Nephron progenitor cell (in vitro differentiated cells): Measurements from ENCODE around the gene PITPNC1.
"Not testable (repeated sequence)": the region's sequence is repeated elsewhere in the genome, so short reads cannot be mapped to it uniquely, and the experiment has no call there.

Source experiments
- DNase-seq: peaks from one replicate; pipeline ENCODE4 v3.0.0; 2021
- H3K27ac Mint-ChIP-seq: 2 replicates; pipeline ENCODE4 v1.8.0; 2021; ENCODE audit warnings: mild to moderate bottlenecking, moderate library complexity, mixed read lengths
- H3K27me3 Mint-ChIP-seq: 2 replicates; pipeline ENCODE4 v1.8.0; 2021; ENCODE audit warnings: mild to moderate bottlenecking, low read depth, mixed read lengths; ENCODE audit not compliant: poor library complexity
- H3K36me3 Mint-ChIP-seq: 2 replicates; pipeline ENCODE4 v1.8.0; 2021; ENCODE audit warnings: low read depth, mixed read lengths
- H3K4me1 Mint-ChIP-seq: 2 replicates; pipeline ENCODE4 v1.8.0; 2021; ENCODE audit warnings: mixed read lengths
- H3K4me3 Mint-ChIP-seq: 2 replicates; pipeline ENCODE4 v1.8.0; 2021; ENCODE audit warnings: mild to moderate bottlenecking, moderate library complexity, mixed read lengths
- H3K9me3 Mint-ChIP-seq: 2 replicates; pipeline ENCODE4 v1.8.0; 2021; ENCODE audit warnings: mild to moderate bottlenecking, moderate library complexity, mixed read lengths
- TF ChIP-seq, protein P1 (sequence below): fragments of 200-600 bp; sonication (generic); IDR thresholded peaks from 2 replicates; pipeline ENCODE4 v1.5.0; 2021; ENCODE audit warnings: antibody characterized with exemption

PITPNC1 gene

DNA sequence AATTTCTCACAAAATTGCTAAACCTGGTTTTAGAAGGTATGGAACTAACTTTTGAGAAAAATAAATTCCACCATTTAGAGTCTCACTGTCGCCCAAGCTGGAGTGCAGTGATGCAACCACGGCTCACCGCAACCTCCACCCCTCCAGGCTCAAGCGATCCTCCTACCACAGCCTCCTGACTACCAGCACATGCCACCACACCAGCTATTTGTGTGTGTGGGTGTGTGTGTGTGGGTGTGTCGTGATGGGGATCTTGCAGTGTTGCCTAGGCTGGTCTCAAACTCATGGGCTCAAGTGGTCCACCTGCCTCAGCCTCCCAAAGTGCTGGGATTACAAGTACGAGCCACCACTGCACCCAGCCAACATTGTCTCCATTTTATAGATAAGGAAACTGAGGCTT is 269.4 kb downstream of the PITPNC1 start:
- Mint-ChIP-seq H3K4me3 (no peak overlapping the region), H3K36me3 (no peaks in the 10 kb centered on the region), H3K4me1 (peaks cover 10% of the 10 kb centered on the region), H3K27ac (no peak overlapping the region), H3K27me3 (peaks cover 19% of the 10 kb centered on the region), H3K9me3 (no peaks in the 10 kb centered on the region)
- TF ChIP-seq, protein P1, sequence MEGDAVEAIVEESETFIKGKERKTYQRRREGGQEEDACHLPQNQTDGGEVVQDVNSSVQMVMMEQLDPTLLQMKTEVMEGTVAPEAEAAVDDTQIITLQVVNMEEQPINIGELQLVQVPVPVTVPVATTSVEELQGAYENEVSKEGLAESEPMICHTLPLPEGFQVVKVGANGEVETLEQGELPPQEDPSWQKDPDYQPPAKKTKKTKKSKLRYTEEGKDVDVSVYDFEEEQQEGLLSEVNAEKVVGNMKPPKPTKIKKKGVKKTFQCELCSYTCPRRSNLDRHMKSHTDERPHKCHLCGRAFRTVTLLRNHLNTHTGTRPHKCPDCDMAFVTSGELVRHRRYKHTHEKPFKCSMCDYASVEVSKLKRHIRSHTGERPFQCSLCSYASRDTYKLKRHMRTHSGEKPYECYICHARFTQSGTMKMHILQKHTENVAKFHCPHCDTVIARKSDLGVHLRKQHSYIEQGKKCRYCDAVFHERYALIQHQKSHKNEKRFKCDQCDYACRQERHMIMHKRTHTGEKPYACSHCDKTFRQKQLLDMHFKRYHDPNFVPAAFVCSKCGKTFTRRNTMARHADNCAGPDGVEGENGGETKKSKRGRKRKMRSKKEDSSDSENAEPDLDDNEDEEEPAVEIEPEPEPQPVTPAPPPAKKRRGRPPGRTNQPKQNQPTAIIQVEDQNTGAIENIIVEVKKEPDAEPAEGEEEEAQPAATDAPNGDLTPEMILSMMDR = no peak
- DNase-seq = no peak

DNA sequence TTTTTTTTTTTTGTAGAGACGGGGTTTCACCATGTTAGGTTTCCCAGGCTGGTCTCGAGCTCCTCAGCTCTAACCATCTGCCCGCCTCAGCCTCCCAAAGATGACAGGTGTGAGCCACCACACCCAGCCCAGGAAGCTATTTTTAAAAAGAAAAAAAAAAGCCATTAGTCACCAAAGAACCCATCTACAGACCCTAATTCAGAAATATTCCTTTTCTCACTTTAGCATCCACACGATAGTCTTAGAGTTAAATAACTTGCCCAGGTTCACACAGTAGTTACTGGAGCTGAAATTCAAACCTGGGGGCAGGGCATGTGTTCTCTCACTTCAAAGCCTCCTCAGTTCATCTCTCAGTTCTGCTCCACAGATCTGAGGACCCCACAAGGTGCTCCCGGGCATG is 270.4 kb downstream of the PITPNC1 start:
- Mint-ChIP-seq H3K27ac (no peak overlapping the region), H3K36me3 (no peaks in the 10 kb centered on the region), H3K9me3 (no peaks in the 10 kb centered on the region), H3K4me1 (peaks cover 10% of the 10 kb centered on the region), H3K27me3 (peaks cover 22% of the 10 kb centered on the region), H3K4me3 (no peak overlapping the region)
- TF ChIP-seq, protein P1 = no peak
- peak; percentile 16 for DNase-seq

- Mint-ChIP-seq H3K27me3 (peaks cover 21% of the 10 kb centered on the region), H3K27ac (no peak overlapping the region), H3K4me3 (no peak overlapping the region), H3K36me3 (no peaks in the 10 kb centered on the region), H3K4me1 (peaks cover 10% of the 10 kb centered on the region), H3K9me3 (no peaks in the 10 kb centered on the region)
- TF ChIP-seq, protein P1 = no peak
- no peak for DNase-seq
These were observed 271.2 kb downstream of the PITPNC1 start for GRCh38 chr17:67648032-67648905.

GRCh38 chr17:67648906-67649295 is 271.8 kb downstream of the PITPNC1 start:
- not testable (repeated sequence) for H3K27ac Mint-ChIP-seq, H3K36me3 Mint-ChIP-seq, H3K4me3 Mint-ChIP-seq, H3K9me3 Mint-ChIP-seq, DNase-seq
- Mint-ChIP-seq H3K27me3 (peaks cover 21% of the 10 kb centered on the region), H3K4me1 (peaks cover 10% of the 10 kb centered on the region)

- Mint-ChIP-seq H3K9me3 (no peaks in the 10 kb centered on the region), H3K4me1 (peaks cover 10% of the 10 kb centered on the region), H3K36me3 (no peaks in the 10 kb centered on the region), H3K27ac (no peak overlapping the region), H3K27me3 (peaks cover 21% of the 10 kb centered on the region), H3K4me3 (no peak overlapping the region)
- TF ChIP-seq, protein P1 = no peak
- no peak for DNase-seq
These were observed 272.8 kb downstream of the PITPNC1 start for GRCh38 chr17:67649891-67650290.

DNA sequence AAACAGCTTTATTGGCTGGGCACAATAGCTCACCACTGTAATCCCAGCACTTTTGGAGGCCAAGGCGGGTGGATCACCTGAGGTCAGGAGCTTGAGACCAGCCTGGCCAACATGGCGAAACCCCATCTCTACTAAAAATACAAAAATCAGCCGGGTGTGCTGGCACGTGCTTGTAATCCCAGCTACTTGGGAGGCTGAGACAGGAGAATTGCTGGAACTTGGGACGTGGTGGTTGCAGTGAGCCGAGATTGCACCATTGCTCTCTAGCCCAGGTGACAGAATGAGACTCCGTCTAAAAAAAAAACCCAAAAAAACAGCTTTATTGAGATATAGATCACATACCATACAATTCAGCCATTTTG is 274.1 kb downstream of the PITPNC1 start:
- peaks cover 15% of the 10 kb centered on the region for H3K27me3 Mint-ChIP-seq
- not testable (repeated sequence) for H3K4me3 Mint-ChIP-seq, H3K27ac Mint-ChIP-seq, DNase-seq, H3K9me3 Mint-ChIP-seq, H3K36me3 Mint-ChIP-seq
- peaks cover 10% of the 10 kb centered on the region for H3K4me1 Mint-ChIP-seq

DNA sequence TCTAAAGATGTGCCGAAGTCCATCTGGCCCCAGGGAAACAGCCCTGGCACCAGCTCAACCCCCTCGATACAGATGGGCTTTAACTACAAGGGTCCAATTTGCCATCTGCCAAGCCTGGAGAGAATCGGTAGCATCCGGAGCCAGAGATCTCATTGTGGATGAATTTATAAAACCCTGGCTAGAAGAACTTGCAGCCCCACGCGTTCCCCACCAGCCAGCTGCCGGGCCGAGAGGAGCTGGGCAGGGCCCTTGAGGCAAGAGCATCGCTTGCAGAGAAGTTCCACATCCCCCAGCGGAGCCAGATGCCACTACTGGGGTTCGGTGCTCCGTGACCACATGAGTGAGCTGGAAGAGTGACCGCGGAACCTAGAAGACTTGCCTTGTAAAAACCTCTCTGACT is 275.4 kb downstream of the PITPNC1 start:
- H3K27ac Mint-ChIP-seq = no peak overlapping the region
- H3K9me3 Mint-ChIP-seq = no peaks in the 10 kb centered on the region
- H3K36me3 Mint-ChIP-seq = peaks cover 5% of the 10 kb centered on the region
- H3K4me3 Mint-ChIP-seq = no peak overlapping the region
- H3K27me3 Mint-ChIP-seq = peaks cover 14% of the 10 kb centered on the region
- TF ChIP-seq, protein P1 = no peak
- peaks cover 10% of the 10 kb centered on the region for H3K4me1 Mint-ChIP-seq
- no peak for DNase-seq
